K562 (cell line): ENCODE measurements around the gene SLC22A15. TPM values are rescaled to one million over a fixed set of nuclear protein-coding genes. Genes with fewer than 3 reads are reported as not detected.
"Not testable (repeated sequence)": the region's sequence is repeated elsewhere in the genome, so short reads cannot be mapped to it uniquely, and the experiment has no call there.

Source experiments
- ATAC-seq: fragments of 200-7000 bp; cut with Tn5 transposase; 3 replicates; pipeline ENCODE4 v1.9.1; 2020; ENCODE audit warnings: moderate library complexity
- BruUV-seq: library from RNA; stranded (reverse); fragments of 400-500 nt; replicated peaks from 2 replicates; lab custom pipeline; 2021; lab: Mats Ljungman, UMichigan
- CTCF ChIA-PET: fragments of 300-600 bp; formaldehyde crosslinking; extraction: SDS; loops from one replicate; lab custom pipeline; 2021; ENCODE audit warnings: low intra/inter-chr PET ratio; lab: Yijun Ruan, JAX
- POLR2A ChIA-PET: fragments of 300-600, 350-650 bp; sonication (Branson Sonifier 250); formaldehyde crosslinking; extraction: SDS; loops from one replicate; lab custom pipeline; 2021; ENCODE audit warnings: antibody characterized with exemption, inconsistent platforms; lab: Yijun Ruan, JAX
- DNase-seq, 4 experiments: peaks; one replicate each; pipeline versions ENCODE4 v3.0.0 to v3.0.0-alpha.2; 2011 to 2018; ENCODE audit warnings: low spot score in 3 of 4, mixed read lengths in 3 of 4; ENCODE audit errors: extremely low read depth in 1 of 4
- FAIRE-seq: peaks from 2 replicates; lab custom pipeline; 2011; peaks lifted over from hg19 to GRCh38; lab: Jason Lieb, UNC
- H2AFZ ChIP-seq: 2 replicates; pipeline ENCODE4 v1.6.0; 2011; ENCODE audit warnings: low read depth, low read length, control low read depth, inconsistent platforms
- H3K27ac ChIP-seq: fragments of 200-600 bp; 3 replicates; pipeline ENCODE4 v1.8.0; 2011; ENCODE audit warnings: low read depth, mild to moderate bottlenecking, control low read depth, inconsistent platforms, low read length, moderate library complexity, mixed read lengths; ENCODE audit errors: extremely low read depth
- H3K27me3 ChIP-seq, 2 experiments: fragments of 300-600 bp in 1 of 2; 2 replicates in 1 of 2; 3 replicates in 1 of 2; pipeline versions ENCODE4 v1.6.0 to v1.8.0; 2011; ENCODE audit warnings: inconsistent platforms in 2 of 2, low read length in 2 of 2, mild to moderate bottlenecking in 1 of 2, mixed read lengths in 1 of 2, moderate library complexity in 1 of 2; ENCODE audit not compliant: control insufficient read depth in 2 of 2, insufficient read depth in 2 of 2
- H3K36me3 ChIP-seq: fragments of 300-600 bp; 3 replicates; pipeline ENCODE4 v1.8.0; 2011; ENCODE audit warnings: mild to moderate bottlenecking, low read length, inconsistent platforms; ENCODE audit not compliant: control insufficient read depth, insufficient read depth
- H3K4me1 ChIP-seq, 2 experiments: fragments of 200-600 bp in 1 of 2; replicated peaks in 1 of 2; 2 replicates in 1 of 2; 3 replicates in 1 of 2; pipeline versions ENCODE4 v1.5.1 to v1.8.0; 2011; ENCODE audit warnings: inconsistent platforms in 2 of 2, low read length in 2 of 2, mild to moderate bottlenecking in 1 of 2, mixed read lengths in 1 of 2, moderate library complexity in 1 of 2; ENCODE audit not compliant: control insufficient read depth in 2 of 2, insufficient read depth in 2 of 2
- H3K4me2 ChIP-seq: 2 replicates; pipeline ENCODE4 v1.6.1; 2011; ENCODE audit warnings: low read length, control low read depth, inconsistent platforms, mixed read lengths; ENCODE audit not compliant: insufficient read depth
- H3K4me3 ChIP-seq: fragments of 200-600 bp; sonication (generic), shearing (Covaris generic); 2 replicates; pipeline ENCODE4 v1.5.1; 2016; ENCODE audit warnings: control low read depth, inconsistent platforms
- H3K79me2 ChIP-seq: fragments of 200-600 bp; 3 replicates; pipeline ENCODE4 v1.8.0; 2011; ENCODE audit warnings: low read length, inconsistent platforms; ENCODE audit not compliant: control insufficient read depth, insufficient read depth
- H3K9ac ChIP-seq, 2 experiments: 2 replicates each; pipeline versions ENCODE4 v1.6.0 to v1.6.1; 2011; ENCODE audit warnings: low read depth in 2 of 2, low read length in 2 of 2, control low read depth in 1 of 2, inconsistent platforms in 1 of 2, mild to moderate bottlenecking in 1 of 2, mixed read lengths in 1 of 2; ENCODE audit not compliant: insufficient read depth in 1 of 2
- H3K9me1 ChIP-seq: one replicate; pipeline ENCODE4 v1.6.0; 2011; ENCODE audit warnings: inconsistent platforms, mild to moderate bottlenecking, low read length, moderate library complexity; ENCODE audit not compliant: control insufficient read depth, insufficient read depth
- H3K9me3 ChIP-seq: replicated peaks from 2 replicates; pipeline ENCODE4 v1.5.1; 2011; ENCODE audit warnings: low read depth, low read length, inconsistent platforms; ENCODE audit not compliant: control insufficient read depth, insufficient read depth
- H4K20me1 ChIP-seq: replicated peaks from 2 replicates; pipeline ENCODE4 v1.6.1; 2011; ENCODE audit warnings: low read length, inconsistent platforms, mixed read lengths; ENCODE audit not compliant: control insufficient read depth, insufficient read depth
- BACH1 ChIP-seq: fragments of 200-800 bp; sonication (Bioruptor generic); IDR thresholded peaks from 2 replicates; pipeline ENCODE4 v1.6.1; 2016; ENCODE audit warnings: missing genetic modification characterization, missing compliant biosample characterization
- CAMTA2 ChIP-seq: fragments of 250-450 bp; sonication (Bioruptor Pico); conservative IDR thresholded peaks from 2 replicates; pipeline ENCODE4 v1.5.1; 2022
- ELK1 ChIP-seq: sonication (generic); formaldehyde crosslinking; IDR thresholded peaks from 2 replicates; pipeline ENCODE4 v1.8.1; 2022; ENCODE audit warnings: missing genetic modification reagents
- JUND ChIP-seq, 2 experiments: IDR thresholded peaks; 2 replicates in 1 of 2; 3 replicates in 1 of 2; pipeline ENCODE4 v1.6.1; 2011; ENCODE audit warnings: borderline replicate concordance in 2 of 2, low read depth in 2 of 2, low read length in 2 of 2, improper control_type of control experiment in 1 of 2, missing biosample characterization in 1 of 2, missing genetic modification characterization in 1 of 2, missing genetic modification reagents in 1 of 2
- MEIS2 ChIP-seq: fragments of 450-650 bp; IDR thresholded peaks from 2 replicates; pipeline ENCODE4 v1.6.1; 2014; ENCODE audit warnings: mild to moderate bottlenecking; ENCODE audit not compliant: partially characterized antibody
- NELFE ChIP-seq: IDR thresholded peaks from 2 replicates; pipeline ENCODE4 v1.6.1; 2011; ENCODE audit warnings: mild to moderate bottlenecking; ENCODE audit not compliant: insufficient read depth, insufficient read length
- NFIX ChIP-seq: fragments of 250-450 bp; sonication (Bioruptor Pico); IDR thresholded peaks from 2 replicates; pipeline ENCODE4 v1.4.0; 2020; ENCODE audit warnings: low read depth, mild to moderate bottlenecking, moderate library complexity
- NRF1 ChIP-seq, 2 experiments: fragments of 450-650 bp; IDR thresholded peaks in 1 of 2; conservative IDR thresholded peaks in 1 of 2; 2 replicates each; pipeline ENCODE4 v1.6.1; 2014; ENCODE audit warnings: mild to moderate bottlenecking in 2 of 2
- TBP ChIP-seq: optimal IDR thresholded peaks from 2 replicates; pipeline ENCODE3; 2011; ENCODE audit warnings: low read depth, low read length, improper control_type of control experiment
- ZBTB34 ChIP-seq: fragments of 250-450 bp; sonication (Bioruptor Pico); IDR thresholded peaks from 2 replicates; pipeline ENCODE4 v1.8.0; 2021; ENCODE audit warnings: mild to moderate bottlenecking, moderate library complexity
- ZC3H8 ChIP-seq: fragments of 450-650 bp; IDR thresholded peaks from 2 replicates; pipeline ENCODE4 v1.6.1; 2017
- ZNF444 ChIP-seq: fragments of 250-450 bp; sonication (Bioruptor Pico); IDR thresholded peaks from 2 replicates; pipeline ENCODE4 v1.4.0; 2020; ENCODE audit warnings: mild to moderate bottlenecking, moderate library complexity
- WGBS: fragments of 100-300 bp; shearing (Covaris generic); methylation state at CpG from one replicate; pipeline ENCODE4 v1.1.6; 2016; ENCODE audit warnings: low coverage, mixed read lengths; ENCODE audit not compliant: insufficient coverage; ENCODE audit errors: missing lambda C conversion rate; 5-methylcytosine and 5-hydroxymethylcytosine counted together
- in situ Hi-C: fragments of 300-500 bp; cut with MboI; formaldehyde crosslinking; loops from 4 replicates; pipeline ENCODE4 v1.15.0; 2018; ENCODE audit warnings: inconsistent platforms, mixed read lengths
- intact Hi-C: fragments of 100-400 bp; cut with micrococcal nuclease; formaldehyde crosslinking; loops from 2 replicates; pipeline ENCODE4 v1.14.2; 2022
- polyA plus RNA-seq, 8 experiments: library from polyadenylated mRNA; depleted of rRNA in 4 of 8; stranded (reverse) in 5 of 8; unstranded in 3 of 8; fragments of >200 nt; fragmentation: Nextera tagmentation in 2 of 8; fragmentation: Illumina TruSeq in 1 of 8; extraction: Ambion mirVana in 2 of 8; extraction: Trizol in 1 of 8; gene quantifications; 2 replicates each; pipeline versions ENCODE4 v1.2.1 to v1.2.3, GENCODE V29; 2011 to 2014; ENCODE audit warnings: inconsistent platforms in 1 of 8, missing spikeins in 1 of 8
- total RNA-seq, 7 experiments: library from RNA; depleted of rRNA in 6 of 7; stranded (reverse); fragments of >200 nt in 6 of 7; fragmentation: Illumina TruSeq in 2 of 7; extraction: Trizol in 2 of 7; gene quantifications; 2 replicates each; pipeline versions ENCODE4 v1.2.1 to v1.2.3, GENCODE V29; 2011 to 2021; ENCODE audit warnings: low replicate concordance in 1 of 7

Gene SLC22A15
- total and polyA plus RNA-seq, 9 of the 15 experiments (the other 6 are each of a cell fraction or from before 2014, with no cell fraction given) = 0.24 to 2.7 (median 1.2) TPM

GRCh38 chr1:115969509-115969908 lies 6.8 kb upstream of the SLC22A15 start (continued):
- no peak for TF ChIP-seq MEIS2
- no peak for TF ChIP-seq ELK1 (CRISPR knock-in tag)
- TF ChIP-seq CAMTA2 (CRISPR knock-in tag) = no peak
- peak in 1 of 2 experiments; percentile 10; a peak in 2 of 4 replicates for TF ChIP-seq NRF1 (conservative IDR thresholded peaks at IDR 0.05 in 1 of 2, IDR thresholded peaks at IDR 0.05 in 1 of 2)
- TF ChIP-seq JUND (IDR thresholded peaks at IDR 0.05; ENCODE audit: borderline replicate concordance, low read depth, low read length) = 0 out of 2 replicates have a peak, but pooled peaks have one; percentile 2
- TF ChIP-seq JUND (tag; IDR thresholded peaks at IDR 0.05; ENCODE audit: borderline replicate concordance, low read depth, low read length) = no peak
- TF ChIP-seq NELFE = no peak
- no peak for TF ChIP-seq ZC3H8
- TF ChIP-seq BACH1 (tag) = no peak
- TF ChIP-seq ZBTB34 (CRISPR knock-in tag) = no peak
- no peak for TF ChIP-seq TBP
- TF ChIP-seq ZNF444 (CRISPR knock-in tag) = no peak
- no peak for TF ChIP-seq NFIX (CRISPR knock-in tag)

- H3K27me3 ChIP-seq, intact Hi-C loops, H3K79me2 ChIP-seq, ATAC-seq, DNase-seq, FAIRE-seq, H3K27ac ChIP-seq, H3K36me3 ChIP-seq, H2AFZ ChIP-seq, H4K20me1 ChIP-seq, H3K9me1 ChIP-seq, H3K9ac ChIP-seq, H3K4me3 ChIP-seq, CTCF ChIA-PET, BruUV-seq, POLR2A ChIA-PET, H3K9me3 ChIP-seq, H3K4me1 ChIP-seq, H3K4me2 ChIP-seq: not testable (repeated sequence)
- WGBS = 11% methylated on average over 7 of the region's 7 CpGs
- in situ Hi-C loops = loop anchor here (10.0 kb wide), 1 partner anchor 257 kb away; no protein-coding TSS in a partner anchor
Measured at GRCh38 chr1:115971778-115972177, 4.5 kb upstream of the SLC22A15 start.
